ENCODE results near the gene VKORC1. TPM values are rescaled to one million over a fixed set of nuclear protein-coding genes. Genes with fewer than 3 reads are reported as not detected.
A peak's percentile ranks its signal among the peaks of the same experiment; 100 is the strongest.

Gene VKORC1
- total RNA-seq, 1 donor from 2014 or later, result 123 TPM

DNA sequence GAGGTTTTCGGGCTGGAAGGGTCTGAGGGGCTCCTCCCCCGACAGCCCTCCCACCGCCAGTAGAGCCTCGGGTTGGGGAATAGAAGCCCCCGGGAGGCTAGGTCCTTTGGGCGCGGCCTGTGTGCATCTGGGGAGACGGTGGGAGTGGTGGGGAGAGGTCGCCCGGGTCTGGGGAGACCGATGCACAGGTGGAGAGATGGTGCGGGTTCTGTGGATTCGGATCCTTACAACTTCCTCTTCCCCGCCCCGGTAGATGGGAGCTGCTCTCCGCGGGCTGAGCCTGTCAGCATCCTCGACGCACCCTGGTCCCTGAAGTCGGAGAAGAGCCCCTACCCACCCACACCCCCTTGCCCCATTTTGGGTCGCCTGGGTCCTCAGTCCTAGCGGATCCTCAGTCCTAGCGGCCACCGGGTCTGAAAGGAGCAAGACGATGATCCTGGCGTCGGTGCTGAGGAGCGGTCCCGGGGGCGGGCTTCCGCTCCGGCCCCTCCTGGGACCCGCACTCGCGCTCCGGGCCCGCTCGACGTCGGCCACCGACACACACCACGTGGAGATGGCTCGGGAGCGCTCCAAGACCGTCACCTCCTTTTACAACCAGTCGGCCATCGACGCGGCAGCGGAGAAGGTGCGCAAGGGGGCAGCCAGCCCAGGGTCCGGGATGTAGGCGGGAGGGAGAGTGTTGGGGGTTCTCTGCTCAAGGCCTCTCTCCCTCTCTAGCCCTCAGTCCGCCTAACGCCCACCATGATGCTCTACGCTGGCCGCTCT, 14.4 kb upstream of the VKORC1 start:
- peak overlapping the region; percentile 87 to 93 for H3K4me3 ChIP-seq
- DNase-seq (ENCODE audit: extremely low spot score in 2 of 2), result no peak
- H3K4me1 ChIP-seq, result peaks cover 25% of the 10 kb centered on the region
- intact Hi-C loops (cut with DNase I), result no loop called here
- TF ChIP-seq, protein P1, sequence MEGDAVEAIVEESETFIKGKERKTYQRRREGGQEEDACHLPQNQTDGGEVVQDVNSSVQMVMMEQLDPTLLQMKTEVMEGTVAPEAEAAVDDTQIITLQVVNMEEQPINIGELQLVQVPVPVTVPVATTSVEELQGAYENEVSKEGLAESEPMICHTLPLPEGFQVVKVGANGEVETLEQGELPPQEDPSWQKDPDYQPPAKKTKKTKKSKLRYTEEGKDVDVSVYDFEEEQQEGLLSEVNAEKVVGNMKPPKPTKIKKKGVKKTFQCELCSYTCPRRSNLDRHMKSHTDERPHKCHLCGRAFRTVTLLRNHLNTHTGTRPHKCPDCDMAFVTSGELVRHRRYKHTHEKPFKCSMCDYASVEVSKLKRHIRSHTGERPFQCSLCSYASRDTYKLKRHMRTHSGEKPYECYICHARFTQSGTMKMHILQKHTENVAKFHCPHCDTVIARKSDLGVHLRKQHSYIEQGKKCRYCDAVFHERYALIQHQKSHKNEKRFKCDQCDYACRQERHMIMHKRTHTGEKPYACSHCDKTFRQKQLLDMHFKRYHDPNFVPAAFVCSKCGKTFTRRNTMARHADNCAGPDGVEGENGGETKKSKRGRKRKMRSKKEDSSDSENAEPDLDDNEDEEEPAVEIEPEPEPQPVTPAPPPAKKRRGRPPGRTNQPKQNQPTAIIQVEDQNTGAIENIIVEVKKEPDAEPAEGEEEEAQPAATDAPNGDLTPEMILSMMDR (IDR thresholded peaks at IDR 0.05), result no peak
- TF ChIP-seq POLR2AphosphoS5 (IDR thresholded peaks at IDR 0.05; ENCODE audit: insufficient read depth in 1 of 2, low read depth in 1 of 2), result no peak
- TF ChIP-seq POLR2A (IDR thresholded peaks at IDR 0.05), result no peak
- H3K9me3 ChIP-seq, result no peaks in the 10 kb centered on the region
- peak overlapping the region; percentile 93 for H3K27ac ChIP-seq
- H3K36me3 ChIP-seq, result peaks cover 0 to 32% of the 10 kb centered on the region in 2 donors
- no peaks in the 10 kb centered on the region for H3K27me3 ChIP-seq

DNA sequence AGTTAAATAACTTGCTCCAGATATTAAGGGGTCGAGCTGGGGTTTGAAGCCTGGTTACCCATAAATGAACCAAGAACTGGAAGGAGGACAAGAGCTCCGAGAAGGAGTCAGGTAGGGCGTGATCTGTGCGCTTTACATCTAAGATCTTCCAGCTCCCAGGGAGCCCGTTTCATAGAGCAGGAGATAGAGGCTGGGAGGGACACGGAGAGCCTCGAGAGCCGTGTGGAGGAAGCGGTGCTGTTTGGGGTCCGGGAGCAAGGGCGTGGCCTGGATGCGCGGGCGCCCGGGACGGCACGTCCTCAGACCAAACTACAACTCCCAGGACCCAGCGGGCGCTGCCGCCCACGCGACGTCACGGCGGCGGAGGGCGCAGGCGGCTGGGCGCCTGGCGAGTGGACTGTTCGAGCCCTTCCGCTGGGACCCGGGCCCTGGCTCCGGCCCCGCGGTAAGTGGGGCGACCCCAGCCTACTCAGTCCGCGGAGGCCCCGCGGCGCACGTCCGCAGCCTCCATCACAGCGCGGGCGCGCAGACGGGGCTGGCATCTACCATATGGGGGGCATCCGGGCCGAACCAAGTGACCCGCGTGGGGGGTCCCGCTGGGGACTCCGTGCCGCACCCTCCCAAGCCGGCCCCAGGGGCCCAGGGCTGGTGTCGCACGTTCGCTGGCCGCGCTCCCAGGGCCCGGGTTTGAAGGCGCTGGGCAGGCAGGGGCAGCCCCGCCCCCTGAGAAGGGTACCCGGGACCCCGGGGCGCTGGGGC, 13.6 kb upstream of the VKORC1 start, which contains the start of gene BCKDK:
Gene BCKDK, plus strand, starts transcription at position 352 of the 759 bp plus-strand sequence. CDS start 838 bp downstream, outside the sequence.
- Histone ChIP-seq H3K9me3 (no peaks in the 10 kb centered on the region), H3K36me3 (peaks cover 0 to 32% of the 10 kb centered on the region in 2 donors), H3K4me3 (peak within 1 kb of the TSS; percentile 87 to 93), H3K27me3 (no peaks in the 10 kb centered on the region), H3K27ac (peak within 1 kb of the TSS; percentile 93), H3K4me1 (peaks cover 25% of the 10 kb centered on the region)
- DNase-seq (ENCODE audit: extremely low spot score in 2 of 2), result no peak
- TF ChIP-seq POLR2AphosphoS5 (IDR thresholded peaks at IDR 0.05; ENCODE audit: insufficient read depth in 1 of 2, low read depth in 1 of 2) (peak in 1 of 2 donors; percentile 64), POLR2A (IDR thresholded peaks at IDR 0.05) (peak in 1 of 2 donors; percentile 45)
- TF ChIP-seq, protein P1 (IDR thresholded peaks at IDR 0.05), result no peak
- intact Hi-C loops (cut with DNase I), result no loop called here

DNA sequence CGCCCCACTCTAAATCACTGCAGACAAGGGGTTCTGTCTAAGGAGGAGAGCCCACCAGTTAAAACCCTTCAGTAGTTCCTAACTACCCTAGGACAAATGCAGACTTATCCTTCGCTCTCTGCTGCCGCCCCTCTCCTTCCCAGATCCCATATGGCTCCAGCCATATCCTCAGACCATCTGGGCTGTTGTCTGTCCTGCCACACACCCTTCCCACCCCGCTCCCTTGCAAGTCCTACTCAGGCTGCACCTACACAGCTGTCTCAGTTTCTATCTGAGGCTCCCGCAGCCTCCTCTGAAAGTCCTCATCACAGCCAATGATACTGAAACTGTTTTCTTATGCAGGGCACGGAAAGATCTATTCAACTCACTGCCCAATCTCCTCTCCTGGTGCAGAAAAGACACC, 12.9 kb upstream of the VKORC1 start:
- intact Hi-C loops (cut with DNase I), result no loop called here
- Histone ChIP-seq H3K4me1 (peaks cover 25% of the 10 kb centered on the region), H3K36me3 (peaks cover 0 to 31% of the 10 kb centered on the region in 2 donors), H3K4me3 (no peak overlapping the region), H3K27me3 (no peaks in the 10 kb centered on the region), H3K9me3 (no peaks in the 10 kb centered on the region), H3K27ac (no peak overlapping the region)
- DNase-seq (ENCODE audit: extremely low spot score in 2 of 2), result no peak
- TF ChIP-seq, protein P1 (IDR thresholded peaks at IDR 0.05), result no peak
- no peak for TF ChIP-seq POLR2A (IDR thresholded peaks at IDR 0.05)
- TF ChIP-seq POLR2AphosphoS5 (IDR thresholded peaks at IDR 0.05; ENCODE audit: insufficient read depth in 1 of 2, low read depth in 1 of 2), result no peak

GRCh38 chr16:31106509-31107464, 12.2 kb upstream of the VKORC1 start:
- TF ChIP-seq, protein P1 (IDR thresholded peaks at IDR 0.05), result no peak
- TF ChIP-seq POLR2A (IDR thresholded peaks at IDR 0.05) (no peak), POLR2AphosphoS5 (IDR thresholded peaks at IDR 0.05; ENCODE audit: insufficient read depth in 1 of 2, low read depth in 1 of 2) (no peak)
- Histone ChIP-seq H3K4me1 (peaks cover 25% of the 10 kb centered on the region), H3K27me3 (no peaks in the 10 kb centered on the region), H3K36me3 (peaks cover 0 to 25% of the 10 kb centered on the region in 2 donors), H3K4me3 (no peak overlapping the region), H3K9me3 (no peaks in the 10 kb centered on the region), H3K27ac (no peak overlapping the region)
- no peak for DNase-seq (ENCODE audit: extremely low spot score in 2 of 2)
- intact Hi-C loops (cut with DNase I), result no loop called here
